WTC11 (cell line): ENCODE measurements around the gene KLHL12.

Source experiments
- GRHL2 ChIP-seq: fragments of 250-450 bp; sonication (Bioruptor Pico); IDR thresholded peaks from 2 replicates; pipeline ENCODE4 v1.8.0; 2022; ENCODE audit warnings: mild to moderate bottlenecking, moderate library complexity; ENCODE audit not compliant: insufficient replicate concordance, severe bottlenecking
- TF ChIP-seq, protein P1 (sequence below): sonication (generic); formaldehyde crosslinking; IDR thresholded peaks from 2 replicates; pipeline ENCODE4 v1.8.0; 2022; ENCODE audit warnings: mild to moderate bottlenecking, missing genetic modification reagents
- TF ChIP-seq, protein P2 (sequence below): fragments of 200-600 bp; IDR thresholded peaks from 2 replicates; pipeline ENCODE4 v1.8.0; 2022; ENCODE audit warnings: antibody characterized with exemption

DNA sequence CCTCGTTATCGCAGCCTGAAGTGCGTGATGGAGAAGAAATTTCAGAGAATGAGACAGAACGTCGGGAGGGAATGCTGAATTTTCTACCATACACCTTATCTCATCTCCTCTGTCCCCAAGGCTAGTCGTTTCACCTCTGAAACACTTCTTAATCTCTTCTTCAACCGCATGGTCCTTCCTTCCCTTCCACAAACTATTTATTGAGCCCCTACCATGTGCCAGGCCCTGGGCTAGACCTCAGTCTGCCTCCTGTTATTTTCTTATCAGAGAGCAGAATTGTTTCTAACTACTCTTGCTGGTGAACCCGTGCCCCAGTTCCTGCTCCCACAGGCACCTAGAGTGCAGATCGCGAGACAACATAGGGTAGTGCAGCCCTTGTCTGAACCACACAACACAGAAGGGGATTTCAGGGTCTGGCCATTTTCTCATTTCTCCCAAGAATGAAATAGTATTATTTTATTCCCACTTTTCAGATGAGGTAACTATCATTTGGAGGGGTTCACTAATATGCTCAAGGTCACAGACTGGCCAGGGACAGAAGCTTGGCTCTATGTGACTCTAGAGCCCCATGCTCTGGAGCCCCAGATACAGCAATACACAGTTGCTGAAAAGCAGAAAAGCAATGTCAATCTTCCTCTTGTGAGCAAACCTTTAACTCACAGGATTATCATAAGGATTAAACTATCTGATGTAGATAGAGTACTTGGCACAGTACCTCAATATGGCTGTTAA is 31.7 kb upstream of the KLHL12 start:
- TF ChIP-seq, protein P1, sequence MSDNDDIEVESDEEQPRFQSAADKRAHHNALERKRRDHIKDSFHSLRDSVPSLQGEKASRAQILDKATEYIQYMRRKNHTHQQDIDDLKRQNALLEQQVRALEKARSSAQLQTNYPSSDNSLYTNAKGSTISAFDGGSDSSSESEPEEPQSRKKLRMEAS: peak; percentile 69
- TF ChIP-seq GRHL2 (CRISPR knock-in tag): no peak
- TF ChIP-seq, protein P2, sequence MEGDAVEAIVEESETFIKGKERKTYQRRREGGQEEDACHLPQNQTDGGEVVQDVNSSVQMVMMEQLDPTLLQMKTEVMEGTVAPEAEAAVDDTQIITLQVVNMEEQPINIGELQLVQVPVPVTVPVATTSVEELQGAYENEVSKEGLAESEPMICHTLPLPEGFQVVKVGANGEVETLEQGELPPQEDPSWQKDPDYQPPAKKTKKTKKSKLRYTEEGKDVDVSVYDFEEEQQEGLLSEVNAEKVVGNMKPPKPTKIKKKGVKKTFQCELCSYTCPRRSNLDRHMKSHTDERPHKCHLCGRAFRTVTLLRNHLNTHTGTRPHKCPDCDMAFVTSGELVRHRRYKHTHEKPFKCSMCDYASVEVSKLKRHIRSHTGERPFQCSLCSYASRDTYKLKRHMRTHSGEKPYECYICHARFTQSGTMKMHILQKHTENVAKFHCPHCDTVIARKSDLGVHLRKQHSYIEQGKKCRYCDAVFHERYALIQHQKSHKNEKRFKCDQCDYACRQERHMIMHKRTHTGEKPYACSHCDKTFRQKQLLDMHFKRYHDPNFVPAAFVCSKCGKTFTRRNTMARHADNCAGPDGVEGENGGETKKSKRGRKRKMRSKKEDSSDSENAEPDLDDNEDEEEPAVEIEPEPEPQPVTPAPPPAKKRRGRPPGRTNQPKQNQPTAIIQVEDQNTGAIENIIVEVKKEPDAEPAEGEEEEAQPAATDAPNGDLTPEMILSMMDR: no peak
